Measurements from ENCODE around the gene EML1. TPM values are rescaled to one million over a fixed set of nuclear protein-coding genes. Genes with fewer than 3 reads are reported as not detected.

Gene EML1
- total and polyA plus RNA-seq, 2 of the 13 experiments (the other 11 are each of a cell fraction or from before 2014, with no cell fraction given): 0.59 to 1.7 TPM

DNA sequence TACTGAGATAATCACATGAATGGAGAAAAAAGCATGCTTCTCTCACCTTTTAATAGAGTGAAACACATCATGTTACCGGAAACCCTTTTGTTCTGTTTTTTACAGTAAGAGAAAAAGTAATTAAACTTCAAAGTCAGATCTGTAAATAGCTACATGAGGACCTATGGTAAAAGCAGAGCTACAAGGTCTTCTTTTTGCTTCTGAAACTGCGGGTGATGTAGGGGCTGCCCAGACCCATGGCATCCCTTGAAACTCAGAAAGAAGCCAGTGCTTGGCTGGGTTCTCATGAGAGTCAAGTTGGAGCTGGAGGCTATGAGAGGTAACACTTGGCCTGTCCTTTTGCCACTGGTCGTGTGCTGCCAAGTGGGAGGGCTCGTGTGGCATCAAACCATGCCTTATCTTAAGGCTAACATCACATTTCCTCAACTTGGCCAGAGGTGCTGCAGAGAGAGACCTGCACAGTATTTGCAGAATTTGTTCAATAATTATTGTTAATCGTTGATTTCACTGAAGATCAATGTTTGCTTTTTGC, 47.6 kb downstream of the EML1 start (continued):
- TF ChIP-seq RXRA (CRISPR knock-in tag; IDR thresholded peaks at IDR 0.05): no peak

- H4K20me1 ChIP-seq (ENCODE audit: insufficient read depth, low read length): no peaks in the 10 kb centered on the region
- H3K36me3 ChIP-seq (replicated peaks in 1 of 2; ENCODE audit: control insufficient read depth in 1 of 2, insufficient read depth in 2 of 2, low read length in 2 of 2): no peaks in the 10 kb centered on the region
- no peak overlapping the region for H3K9ac ChIP-seq (ENCODE audit: insufficient read depth, low read depth, low read length)
- ATAC-seq: no peak
- no peak overlapping the region for H3K4me2 ChIP-seq (ENCODE audit: low read depth, low read length)
- no peak for DNase-seq (ENCODE audit: low spot score)
- TF ChIP-seq MED8 (CRISPR knock-in tag; IDR thresholded peaks at IDR 0.05; ENCODE audit: insufficient replicate concordance) (no peak), SRSF4 (IDR thresholded peaks at IDR 0.05; ENCODE audit: low read depth, low read length, poor library complexity, severe bottlenecking) (no peak)
- TF ChIP-seq, protein P1, sequence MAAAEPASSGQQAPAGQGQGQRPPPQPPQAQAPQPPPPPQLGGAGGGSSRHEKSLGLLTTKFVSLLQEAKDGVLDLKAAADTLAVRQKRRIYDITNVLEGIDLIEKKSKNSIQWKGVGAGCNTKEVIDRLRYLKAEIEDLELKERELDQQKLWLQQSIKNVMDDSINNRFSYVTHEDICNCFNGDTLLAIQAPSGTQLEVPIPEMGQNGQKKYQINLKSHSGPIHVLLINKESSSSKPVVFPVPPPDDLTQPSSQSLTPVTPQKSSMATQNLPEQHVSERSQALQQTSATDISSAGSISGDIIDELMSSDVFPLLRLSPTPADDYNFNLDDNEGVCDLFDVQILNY (CRISPR knock-in tag; conservative IDR thresholded peaks at IDR 0.05): no peak
- no peaks in the 10 kb centered on the region; a peak in 1 of 5 replicates for H3K27me3 ChIP-seq (ENCODE audit: control insufficient read depth in 1 of 2, insufficient read depth in 2 of 2, low read length in 2 of 2)
- no TSS peak for BruUV-seq (replicated peaks)
- no peaks in the 10 kb centered on the region for H3K79me2 ChIP-seq (ENCODE audit: insufficient read depth, low read length)
- ChIA-PET POLR2A (no interaction called here), CTCF (ENCODE audit: low intra/inter-chr PET ratio, low total read pairs) (no interaction called here)
- no peak overlapping the region for H3K4me3 ChIP-seq (replicated peaks in 1 of 3; ENCODE audit: insufficient read depth in 1 of 3, low read depth in 2 of 3, low read length in 3 of 3)
- no peaks in the 10 kb centered on the region for H3K9me3 ChIP-seq (ENCODE audit: low read length)
- FAIRE-seq: no peak
- peaks cover 29% of the 10 kb centered on the region for H3K4me1 ChIP-seq (ENCODE audit: insufficient read depth, low read length)
- 71% methylated on average over 9 of the region's 9 CpGs for WGBS (ENCODE audit: low lambda C conversion rate)
- H2AFZ ChIP-seq (ENCODE audit: low read length): no peak overlapping the region
- in situ Hi-C loops (cut with HindIII; ENCODE audit: extremely low pct_ligation_motif_present, low pct_unique_long_range_greater_than_20kb): no loop called here
- intact Hi-C loops (cut with micrococcal nuclease; ENCODE audit: unreplicated experiment): no loop called here
- no peak overlapping the region for H3K27ac ChIP-seq (ENCODE audit: extremely low read length, insufficient read depth, low read length)
Measured at GRCh38 chr14:99841436-99842071, 48.3 kb downstream of the EML1 start.

- intact Hi-C loops (cut with micrococcal nuclease; ENCODE audit: unreplicated experiment) (no loop called here), in situ Hi-C loops (cut with HindIII; ENCODE audit: extremely low pct_ligation_motif_present, low pct_unique_long_range_greater_than_20kb) (no loop called here)
- H3K79me2 ChIP-seq (ENCODE audit: insufficient read depth, low read length): no peaks in the 10 kb centered on the region
- no peaks in the 10 kb centered on the region for H4K20me1 ChIP-seq (ENCODE audit: insufficient read depth, low read length)
- no peaks in the 10 kb centered on the region; a peak in 1 of 5 replicates for H3K27me3 ChIP-seq (ENCODE audit: control insufficient read depth in 1 of 2, insufficient read depth in 2 of 2, low read length in 2 of 2)
- DNase-seq (ENCODE audit: low spot score): no peak
- FAIRE-seq: no peak
- H3K9ac ChIP-seq (ENCODE audit: insufficient read depth, low read depth, low read length): no peak overlapping the region
- no peak for ATAC-seq
- H3K9me3 ChIP-seq (ENCODE audit: low read length): peaks cover 6% of the 10 kb centered on the region
- no TSS peak for BruUV-seq (replicated peaks)
- peaks cover 27% of the 10 kb centered on the region for H3K4me1 ChIP-seq (ENCODE audit: insufficient read depth, low read length)
- POLR2A ChIA-PET: no interaction called here
- no peak overlapping the region for H2AFZ ChIP-seq (ENCODE audit: low read length)
- no peaks in the 10 kb centered on the region for H3K36me3 ChIP-seq (replicated peaks in 1 of 2; ENCODE audit: control insufficient read depth in 1 of 2, insufficient read depth in 2 of 2, low read length in 2 of 2)
- no peak overlapping the region for H3K4me2 ChIP-seq (ENCODE audit: low read depth, low read length)
- no peak overlapping the region for H3K27ac ChIP-seq (ENCODE audit: extremely low read length, insufficient read depth, low read length)
- 42% methylated on average over 1 of the region's 1 CpG for WGBS (ENCODE audit: low lambda C conversion rate)
- CTCF ChIA-PET (ENCODE audit: low intra/inter-chr PET ratio, low total read pairs): no interaction called here
- no peak overlapping the region for H3K4me3 ChIP-seq (replicated peaks in 1 of 3; ENCODE audit: insufficient read depth in 1 of 3, low read depth in 2 of 3, low read length in 3 of 3)
- TF ChIP-seq ZSCAN29 (CRISPR knock-in tag; conservative IDR thresholded peaks at IDR 0.05) (no peak), ZNF362 (CRISPR knock-in tag; IDR thresholded peaks at IDR 0.05; ENCODE audit: borderline replicate concordance) (no peak), RBAK (CRISPR knock-in tag; IDR thresholded peaks at IDR 0.05) (no peak), KLF6 (CRISPR knock-in tag; IDR thresholded peaks at IDR 0.05) (no peak), ZNF75D (CRISPR knock-in tag; IDR thresholded peaks at IDR 0.05; ENCODE audit: borderline replicate concordance) (no peak), RAD51 (IDR thresholded peaks at IDR 0.05; ENCODE audit: borderline replicate concordance) (no peak)
- TF ChIP-seq, protein P2, sequence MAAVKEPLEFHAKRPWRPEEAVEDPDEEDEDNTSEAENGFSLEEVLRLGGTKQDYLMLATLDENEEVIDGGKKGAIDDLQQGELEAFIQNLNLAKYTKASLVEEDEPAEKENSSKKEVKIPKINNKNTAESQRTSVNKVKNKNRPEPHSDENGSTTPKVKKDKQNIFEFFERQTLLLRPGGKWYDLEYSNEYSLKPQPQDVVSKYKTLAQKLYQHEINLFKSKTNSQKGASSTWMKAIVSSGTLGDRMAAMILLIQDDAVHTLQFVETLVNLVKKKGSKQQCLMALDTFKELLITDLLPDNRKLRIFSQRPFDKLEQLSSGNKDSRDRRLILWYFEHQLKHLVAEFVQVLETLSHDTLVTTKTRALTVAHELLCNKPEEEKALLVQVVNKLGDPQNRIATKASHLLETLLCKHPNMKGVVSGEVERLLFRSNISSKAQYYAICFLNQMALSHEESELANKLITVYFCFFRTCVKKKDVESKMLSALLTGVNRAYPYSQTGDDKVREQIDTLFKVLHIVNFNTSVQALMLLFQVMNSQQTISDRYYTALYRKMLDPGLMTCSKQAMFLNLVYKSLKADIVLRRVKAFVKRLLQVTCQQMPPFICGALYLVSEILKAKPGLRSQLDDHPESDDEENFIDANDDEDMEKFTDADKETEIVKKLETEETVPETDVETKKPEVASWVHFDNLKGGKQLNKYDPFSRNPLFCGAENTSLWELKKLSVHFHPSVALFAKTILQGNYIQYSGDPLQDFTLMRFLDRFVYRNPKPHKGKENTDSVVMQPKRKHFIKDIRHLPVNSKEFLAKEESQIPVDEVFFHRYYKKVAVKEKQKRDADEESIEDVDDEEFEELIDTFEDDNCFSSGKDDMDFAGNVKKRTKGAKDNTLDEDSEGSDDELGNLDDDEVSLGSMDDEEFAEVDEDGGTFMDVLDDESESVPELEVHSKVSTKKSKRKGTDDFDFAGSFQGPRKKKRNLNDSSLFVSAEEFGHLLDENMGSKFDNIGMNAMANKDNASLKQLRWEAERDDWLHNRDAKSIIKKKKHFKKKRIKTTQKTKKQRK (IDR thresholded peaks at IDR 0.05; ENCODE audit: low read length): no peak
Measured at GRCh38 chr14:99842141-99842540, 48.9 kb downstream of the EML1 start.
